Measurements from ENCODE around the gene POU6F1. TPM values are rescaled to one million over a fixed set of nuclear protein-coding genes. Genes with fewer than 3 reads are reported as not detected.
A peak's percentile ranks its signal among the peaks of the same experiment; 100 is the strongest.

The POU6F1 gene
- polyA plus RNA-seq, 1 experiment: 4.7 TPM

GRCh38 chr12:51254536-51254935, 36.7 kb upstream of the POU6F1 start:
- TF ChIP-seq, protein P1, sequence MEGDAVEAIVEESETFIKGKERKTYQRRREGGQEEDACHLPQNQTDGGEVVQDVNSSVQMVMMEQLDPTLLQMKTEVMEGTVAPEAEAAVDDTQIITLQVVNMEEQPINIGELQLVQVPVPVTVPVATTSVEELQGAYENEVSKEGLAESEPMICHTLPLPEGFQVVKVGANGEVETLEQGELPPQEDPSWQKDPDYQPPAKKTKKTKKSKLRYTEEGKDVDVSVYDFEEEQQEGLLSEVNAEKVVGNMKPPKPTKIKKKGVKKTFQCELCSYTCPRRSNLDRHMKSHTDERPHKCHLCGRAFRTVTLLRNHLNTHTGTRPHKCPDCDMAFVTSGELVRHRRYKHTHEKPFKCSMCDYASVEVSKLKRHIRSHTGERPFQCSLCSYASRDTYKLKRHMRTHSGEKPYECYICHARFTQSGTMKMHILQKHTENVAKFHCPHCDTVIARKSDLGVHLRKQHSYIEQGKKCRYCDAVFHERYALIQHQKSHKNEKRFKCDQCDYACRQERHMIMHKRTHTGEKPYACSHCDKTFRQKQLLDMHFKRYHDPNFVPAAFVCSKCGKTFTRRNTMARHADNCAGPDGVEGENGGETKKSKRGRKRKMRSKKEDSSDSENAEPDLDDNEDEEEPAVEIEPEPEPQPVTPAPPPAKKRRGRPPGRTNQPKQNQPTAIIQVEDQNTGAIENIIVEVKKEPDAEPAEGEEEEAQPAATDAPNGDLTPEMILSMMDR (IDR thresholded peaks at IDR 0.05; ENCODE audit: insufficient read depth, low read depth, low read length): no peak
- Histone ChIP-seq H3K36me3 (ENCODE audit: control insufficient read depth, insufficient read depth, low read length) (no peaks in the 10 kb centered on the region), H3K27me3 (ENCODE audit: control insufficient read depth, insufficient read depth, low read length) (no peaks in the 10 kb centered on the region), H3K4me3 (ENCODE audit: low read depth, low read length) (no peak overlapping the region)
- CTCF ChIA-PET: interaction anchor here (0.7 kb wide), 1 partner anchor 86 kb away, joined by 3 read pairs; no protein-coding TSS in a partner anchor
- no peak for DNase-seq (ENCODE audit: low read depth)
- POLR2A ChIA-PET: no interaction called here

- ChIA-PET POLR2A (no interaction called here), CTCF (interaction anchor here (0.9 to 3.0 kb wide), 5 partner anchors 8 to 172 kb away, joined by 3 to 11 read pairs (median 3); no protein-coding TSS in a partner anchor)
- no peak for DNase-seq (ENCODE audit: low read depth)
Measured at GRCh38 chr12:51253276-51253675, 35.4 kb upstream of the POU6F1 start.

DNA sequence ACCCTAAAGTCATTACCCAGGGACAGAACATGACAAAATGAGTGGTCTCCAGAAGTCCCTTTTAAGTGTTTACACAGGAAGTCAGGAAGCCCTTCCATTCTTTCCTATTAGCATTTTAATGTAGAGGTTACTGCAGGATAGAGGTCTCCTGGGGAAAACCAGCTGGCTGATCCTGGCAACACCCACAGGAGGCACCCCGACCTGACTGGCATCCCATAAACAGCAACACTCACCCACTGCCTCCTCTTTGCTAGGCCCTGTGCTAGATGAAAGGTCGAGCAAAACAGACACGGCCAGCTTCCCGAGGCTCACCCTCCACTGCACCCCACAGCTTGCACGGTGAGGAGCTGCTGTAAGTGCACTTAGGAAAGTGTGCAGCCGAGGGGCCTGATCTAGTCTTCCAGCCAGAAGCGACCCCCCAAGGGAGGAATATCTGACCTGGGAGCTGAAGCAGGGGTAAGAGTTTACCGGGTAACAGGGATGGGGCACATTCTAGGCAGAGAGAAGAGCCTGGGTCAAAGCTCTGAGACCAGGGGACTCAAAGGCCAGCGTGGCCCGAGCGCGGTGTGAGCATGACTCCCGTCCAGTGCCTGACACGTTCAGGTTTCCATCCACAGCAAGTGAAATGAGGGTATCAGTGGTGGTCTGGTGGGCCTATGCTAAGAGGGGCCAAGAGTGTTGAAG, 29.8 kb upstream of the POU6F1 start:
- peaks cover 8% of the 10 kb centered on the region; the same call in 1 of the 2 replicates for H3K36me3 ChIP-seq (ENCODE audit: control insufficient read depth, insufficient read depth, low read length)
- TF ChIP-seq, protein P1 (IDR thresholded peaks at IDR 0.05; ENCODE audit: insufficient read depth, low read depth, low read length): no peak
- H3K27me3 ChIP-seq (ENCODE audit: control insufficient read depth, insufficient read depth, low read length): no peaks in the 10 kb centered on the region
- no peak for DNase-seq (ENCODE audit: low read depth)
- POLR2A ChIA-PET: no interaction called here
- CTCF ChIA-PET: interaction anchor here (0.6 to 1.2 kb wide), 2 partner anchors 60 to 97 kb away, joined by 3 read pairs; no protein-coding TSS in a partner anchor
- no peak overlapping the region for H3K4me3 ChIP-seq (ENCODE audit: low read depth, low read length)

More at GRCh38 chr12:51253276-51253675, 35.4 kb upstream of the POU6F1 start:
- no peak overlapping the region for H3K4me3 ChIP-seq (ENCODE audit: low read depth, low read length)
- TF ChIP-seq, protein P1 (IDR thresholded peaks at IDR 0.05; ENCODE audit: insufficient read depth, low read depth, low read length): no peak
- H3K36me3 ChIP-seq (ENCODE audit: control insufficient read depth, insufficient read depth, low read length): no peaks in the 10 kb centered on the region
- no peaks in the 10 kb centered on the region for H3K27me3 ChIP-seq (ENCODE audit: control insufficient read depth, insufficient read depth, low read length)

- Histone ChIP-seq H3K27me3 (ENCODE audit: control insufficient read depth, insufficient read depth, low read length) (no peaks in the 10 kb centered on the region), H3K4me3 (ENCODE audit: low read depth, low read length) (no peak overlapping the region), H3K36me3 (ENCODE audit: control insufficient read depth, insufficient read depth, low read length) (peaks cover 12% of the 10 kb centered on the region)
- ChIA-PET POLR2A (no interaction called here), CTCF (interaction anchor here (1.6 kb wide), 1 partner anchor 95 kb away, joined by 3 read pairs; no protein-coding TSS in a partner anchor)
- DNase-seq (ENCODE audit: low read depth): no peak
- TF ChIP-seq, protein P1 (IDR thresholded peaks at IDR 0.05; ENCODE audit: insufficient read depth, low read depth, low read length): 0 out of 2 replicates have a peak, but pooled peaks have one; percentile 8
Measured at GRCh38 chr12:51246254-51246853, 28.5 kb upstream of the POU6F1 start.

DNA sequence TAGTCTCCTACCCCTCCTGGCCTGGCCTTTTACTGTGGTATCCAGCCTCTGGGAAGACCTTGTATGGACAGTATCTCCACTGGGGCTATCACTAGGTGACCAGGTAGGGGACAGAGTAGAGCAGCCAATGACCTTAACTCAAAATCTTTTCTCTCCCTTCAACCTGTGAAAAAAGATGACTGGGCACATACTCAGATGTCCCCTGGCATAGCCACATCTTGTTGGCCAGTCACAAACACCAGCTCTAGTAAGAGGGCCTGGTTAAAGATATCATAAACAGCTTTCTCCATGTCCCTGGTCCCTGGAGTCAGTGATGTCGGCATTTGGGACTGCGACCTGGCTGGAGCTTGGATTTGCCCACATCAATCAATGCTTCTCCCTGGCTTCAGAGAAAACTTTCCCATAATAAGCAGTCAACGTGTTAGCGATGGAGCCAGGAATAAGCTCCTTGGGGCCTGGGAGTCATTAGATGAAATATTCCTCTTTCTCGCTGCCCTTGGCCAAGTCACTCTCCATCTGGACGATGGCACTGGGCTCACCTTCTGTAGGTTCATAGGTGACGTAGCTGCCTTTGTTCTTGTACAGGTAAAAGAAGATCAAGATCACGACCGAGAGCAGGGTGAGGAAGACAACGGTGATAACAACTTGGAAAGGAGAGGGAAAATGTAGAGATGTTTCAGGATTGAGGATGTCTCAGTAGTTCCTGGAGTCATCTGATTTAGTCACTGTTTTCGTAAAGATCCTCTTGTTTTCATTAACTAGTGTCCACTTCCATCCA, 27.8 kb upstream of the POU6F1 start:
- ChIA-PET CTCF (interaction anchor here (1.6 kb wide), 1 partner anchor 96 kb away, joined by 3 read pairs; no protein-coding TSS in a partner anchor), POLR2A (no interaction called here)
- no peak overlapping the region for H3K4me3 ChIP-seq (ENCODE audit: low read depth, low read length)
- H3K36me3 ChIP-seq (ENCODE audit: control insufficient read depth, insufficient read depth, low read length): peaks cover 15% of the 10 kb centered on the region
- H3K27me3 ChIP-seq (ENCODE audit: control insufficient read depth, insufficient read depth, low read length): no peaks in the 10 kb centered on the region
- TF ChIP-seq, protein P1 (IDR thresholded peaks at IDR 0.05; ENCODE audit: insufficient read depth, low read depth, low read length): no peak
- no peak for DNase-seq (ENCODE audit: low read depth)

All from BJ (cell line).